Measurements from ENCODE around the gene PYY.
"Not testable (repeated sequence)": the region's sequence is repeated elsewhere in the genome, so short reads cannot be mapped to it uniquely, and the experiment has no call there.

PYY gene

GRCh38 chr17:43953746-43954145 lies at the start of gene PYY:
Gene PYY (minus strand): TSS chr17:43953940. CDS start chr17:43953483, 457 bp downstream.
- DNase-seq, result no peak

GRCh38 chr17:44002141-44002848 lies 48.6 kb upstream of the PYY start:
- DNase-seq, result no peak

GRCh38 chr17:44001461-44001920 lies 47.8 kb upstream of the PYY start:
- DNase-seq, result no peak

GRCh38 chr17:44000871-44001460 lies 47.2 kb upstream of the PYY start:
- DNase-seq, result no peak

GRCh38 chr17:44000141-44000860 lies 46.6 kb upstream of the PYY start:
- DNase-seq, result no peak

- DNase-seq, result no peak
These were observed 45.3 kb upstream of the PYY start for GRCh38 chr17:43999024-43999423.

GRCh38 chr17:43998552-43998951 lies 44.8 kb upstream of the PYY start:
- DNase-seq, result no peak

GRCh38 chr17:43997180-43997579 lies 43.4 kb upstream of the PYY start:
- DNase-seq, result not testable (repeated sequence)

- DNase-seq, result no peak
These were observed 41.4 kb upstream of the PYY start for GRCh38 chr17:43995150-43995471.

GRCh38 chr17:43994272-43995149 lies 40.8 kb upstream of the PYY start:
- DNase-seq, result peak; percentile 79

GRCh38 chr17:43992641-43993040 lies 38.9 kb upstream of the PYY start:
- DNase-seq, result no peak

GRCh38 chr17:43988301-43988700 lies 34.6 kb upstream of the PYY start:
- no peak for DNase-seq

- no peak for DNase-seq
These were observed 33.6 kb upstream of the PYY start for GRCh38 chr17:43987131-43988021.

GRCh38 chr17:43986225-43986981 lies 32.7 kb upstream of the PYY start:
- DNase-seq, result no peak

GRCh38 chr17:43984521-43984920 lies 30.8 kb upstream of the PYY start:
- DNase-seq, result no peak

- DNase-seq, result no peak
These were observed 30.0 kb upstream of the PYY start for GRCh38 chr17:43983515-43984411.

GRCh38 chr17:43983196-43983514 lies 29.4 kb upstream of the PYY start:
- no peak for DNase-seq

- no peak for DNase-seq
These were observed 28.4 kb upstream of the PYY start for GRCh38 chr17:43982171-43982570.

GRCh38 chr17:43979671-43980070 lies 25.9 kb upstream of the PYY start:
- no peak for DNase-seq

- DNase-seq, result no peak
These were observed 25.3 kb upstream of the PYY start for GRCh38 chr17:43979011-43979410.

Measured in activated CD4-positive, alpha-beta T cell treated with anti-CD3 and anti-CD28 coated beads, Interleukin-2, Interleukin-6, amounts not matched to agents 100 ng/mL and 50 ng/mL, durations not matched to agents 16 hours and 8 hours (primary cell).